Fibroblast of villous mesenchyme (primary cell): ENCODE measurements around the gene NR1I3. TPM values are rescaled to one million over a fixed set of nuclear protein-coding genes. Genes with fewer than 3 reads are reported as not detected.

Experiments used
- DNase-seq: peaks from one replicate; pipeline ENCODE4 v3.0.0-alpha.2; 2010; ENCODE audit warnings: low read depth
- H3K4me3 ChIP-seq: 2 replicates; pipeline ENCODE4 v1.5.1; 2011; ENCODE audit warnings: low read depth, mild to moderate bottlenecking, low read length
- total RNA-seq: library from RNA; depleted of rRNA; stranded (reverse); fragments of >200 nt; gene quantifications from 2 replicates; pipeline ENCODE4 v1.2.3, GENCODE V29; 2012
- TF ChIP-seq, protein P1 (sequence below): IDR thresholded peaks from 2 replicates; pipeline ENCODE4 v1.5.1; 2012; ENCODE audit warnings: low read depth, mild to moderate bottlenecking, low read length; ENCODE audit not compliant: insufficient read depth

The NR1I3 gene
- total RNA-seq, 1 donor: not detected

DNA sequence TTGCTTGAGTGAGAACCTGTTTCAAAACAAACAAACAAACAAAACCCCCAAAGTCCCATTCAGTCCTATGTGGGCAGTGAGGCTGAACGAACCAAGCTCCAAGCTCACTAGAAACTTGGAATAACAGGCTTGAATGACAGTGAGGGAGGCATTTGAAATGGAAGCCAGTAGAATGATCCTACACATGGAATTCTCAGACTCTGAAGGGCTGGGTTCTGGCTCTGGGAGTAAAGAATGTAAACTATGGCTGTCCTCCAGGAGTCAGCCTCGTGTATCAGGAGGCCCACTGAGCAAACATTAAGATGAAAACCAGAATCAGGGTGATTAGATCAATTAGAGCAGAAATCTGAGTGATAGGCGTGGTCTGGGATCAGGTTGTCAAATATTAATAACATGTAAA, 35.4 kb upstream of the NR1I3 start:
- H3K4me3 ChIP-seq: no peak overlapping the region
- peak; percentile 19 for DNase-seq
- TF ChIP-seq, protein P1, sequence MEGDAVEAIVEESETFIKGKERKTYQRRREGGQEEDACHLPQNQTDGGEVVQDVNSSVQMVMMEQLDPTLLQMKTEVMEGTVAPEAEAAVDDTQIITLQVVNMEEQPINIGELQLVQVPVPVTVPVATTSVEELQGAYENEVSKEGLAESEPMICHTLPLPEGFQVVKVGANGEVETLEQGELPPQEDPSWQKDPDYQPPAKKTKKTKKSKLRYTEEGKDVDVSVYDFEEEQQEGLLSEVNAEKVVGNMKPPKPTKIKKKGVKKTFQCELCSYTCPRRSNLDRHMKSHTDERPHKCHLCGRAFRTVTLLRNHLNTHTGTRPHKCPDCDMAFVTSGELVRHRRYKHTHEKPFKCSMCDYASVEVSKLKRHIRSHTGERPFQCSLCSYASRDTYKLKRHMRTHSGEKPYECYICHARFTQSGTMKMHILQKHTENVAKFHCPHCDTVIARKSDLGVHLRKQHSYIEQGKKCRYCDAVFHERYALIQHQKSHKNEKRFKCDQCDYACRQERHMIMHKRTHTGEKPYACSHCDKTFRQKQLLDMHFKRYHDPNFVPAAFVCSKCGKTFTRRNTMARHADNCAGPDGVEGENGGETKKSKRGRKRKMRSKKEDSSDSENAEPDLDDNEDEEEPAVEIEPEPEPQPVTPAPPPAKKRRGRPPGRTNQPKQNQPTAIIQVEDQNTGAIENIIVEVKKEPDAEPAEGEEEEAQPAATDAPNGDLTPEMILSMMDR: no peak

- TF ChIP-seq, protein P1: no peak
- DNase-seq: no peak
- no peak overlapping the region for H3K4me3 ChIP-seq
Observed at GRCh38 chr1:161267321-161267720, 29.3 kb upstream of the NR1I3 start.

GRCh38 chr1:161266836-161267235, 28.8 kb upstream of the NR1I3 start:
- TF ChIP-seq, protein P1: no peak
- no peak overlapping the region for H3K4me3 ChIP-seq
- no peak for DNase-seq

DNA sequence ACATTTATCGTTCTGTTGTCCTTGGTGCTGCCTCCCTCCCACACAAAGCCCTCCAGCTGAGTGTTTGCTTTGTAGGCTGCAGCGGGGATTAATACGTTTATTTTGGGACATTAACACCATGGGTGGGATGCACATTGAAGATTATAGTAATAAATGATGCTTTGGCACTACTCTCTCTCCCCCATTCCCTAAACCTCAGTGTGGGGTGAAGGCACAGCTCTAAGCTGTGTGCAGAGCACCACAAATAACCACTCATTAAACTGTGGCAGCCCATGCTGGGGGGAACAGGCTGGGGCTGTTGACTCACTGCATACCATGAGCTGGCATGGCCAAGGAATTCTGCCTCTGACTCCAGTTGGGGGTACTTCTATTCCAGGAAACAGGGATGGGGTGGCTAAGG, 28.2 kb upstream of the NR1I3 start:
- H3K4me3 ChIP-seq: no peak overlapping the region
- TF ChIP-seq, protein P1: no peak
- DNase-seq: no peak

GRCh38 chr1:161265305-161265704, 27.3 kb upstream of the NR1I3 start:
- no peak for DNase-seq
- TF ChIP-seq, protein P1: no peak
- no peak overlapping the region for H3K4me3 ChIP-seq

GRCh38 chr1:161261261-161262235, 23.5 kb upstream of the NR1I3 start:
- no peak for DNase-seq
- TF ChIP-seq, protein P1: no peak
- no peak overlapping the region for H3K4me3 ChIP-seq
